Activated CD4-positive, CD25-positive, alpha-beta regulatory T cell treated with anti-CD3 and anti-CD28 coated beads, Interleukin-2, amount 50 U/mL, for 16 hours (primary cell): ENCODE data around the gene CYSRT1.

Experiments used
- DNase-seq: peaks from one replicate; pipeline ENCODE4 v3.0.0-alpha.2; 2020; ENCODE audit warnings: low read depth, low spot score

Gene CYSRT1

DNA sequence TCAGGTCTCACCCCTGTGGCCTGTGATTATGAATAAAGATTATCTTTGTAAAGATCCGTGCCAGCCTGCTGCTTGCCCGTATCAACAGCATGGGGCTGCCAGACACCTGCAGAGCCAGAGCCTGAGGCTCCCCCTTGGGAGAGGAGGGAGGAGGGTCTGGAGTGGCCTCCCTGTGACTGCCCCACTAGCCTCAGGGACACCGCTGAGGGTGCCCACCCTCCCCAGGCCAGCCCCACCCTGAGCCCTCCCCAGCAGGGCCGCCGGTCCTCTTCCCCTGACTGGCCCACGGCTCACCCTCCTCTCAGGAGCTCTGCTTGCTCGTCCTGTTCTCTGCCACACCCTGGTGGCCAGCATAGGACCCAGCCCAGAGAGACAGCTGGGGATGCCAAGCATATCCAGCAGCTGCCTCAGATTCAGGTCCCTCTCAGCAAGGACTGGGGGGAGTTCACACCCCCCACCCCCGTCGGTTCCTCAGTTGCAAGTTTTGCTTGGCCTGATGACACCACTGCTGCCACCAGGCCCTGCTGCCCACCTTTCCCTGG is 34.6 kb upstream of the CYSRT1 start:
- no peak for DNase-seq

DNA sequence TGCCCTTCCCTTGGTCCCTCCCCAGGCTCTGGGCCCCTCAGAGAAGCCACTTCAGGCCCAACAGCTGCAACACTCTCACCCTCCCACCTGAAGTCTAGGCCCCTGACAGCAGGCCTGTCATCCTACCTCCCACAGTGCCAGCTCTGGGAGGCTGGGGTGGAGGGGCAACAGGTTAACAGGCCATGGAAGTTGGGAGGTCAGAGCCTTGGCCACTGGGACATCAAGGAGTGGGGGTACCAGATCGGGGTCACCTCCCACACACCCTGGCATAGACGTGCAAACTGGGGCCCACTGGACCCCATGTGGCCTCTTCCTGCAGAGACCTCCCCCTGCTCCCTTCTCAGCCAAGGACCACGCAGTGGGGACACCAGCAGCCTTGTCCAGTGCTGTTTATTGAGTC is 33.7 kb upstream of the CYSRT1 start:
- DNase-seq, result no peak

DNA sequence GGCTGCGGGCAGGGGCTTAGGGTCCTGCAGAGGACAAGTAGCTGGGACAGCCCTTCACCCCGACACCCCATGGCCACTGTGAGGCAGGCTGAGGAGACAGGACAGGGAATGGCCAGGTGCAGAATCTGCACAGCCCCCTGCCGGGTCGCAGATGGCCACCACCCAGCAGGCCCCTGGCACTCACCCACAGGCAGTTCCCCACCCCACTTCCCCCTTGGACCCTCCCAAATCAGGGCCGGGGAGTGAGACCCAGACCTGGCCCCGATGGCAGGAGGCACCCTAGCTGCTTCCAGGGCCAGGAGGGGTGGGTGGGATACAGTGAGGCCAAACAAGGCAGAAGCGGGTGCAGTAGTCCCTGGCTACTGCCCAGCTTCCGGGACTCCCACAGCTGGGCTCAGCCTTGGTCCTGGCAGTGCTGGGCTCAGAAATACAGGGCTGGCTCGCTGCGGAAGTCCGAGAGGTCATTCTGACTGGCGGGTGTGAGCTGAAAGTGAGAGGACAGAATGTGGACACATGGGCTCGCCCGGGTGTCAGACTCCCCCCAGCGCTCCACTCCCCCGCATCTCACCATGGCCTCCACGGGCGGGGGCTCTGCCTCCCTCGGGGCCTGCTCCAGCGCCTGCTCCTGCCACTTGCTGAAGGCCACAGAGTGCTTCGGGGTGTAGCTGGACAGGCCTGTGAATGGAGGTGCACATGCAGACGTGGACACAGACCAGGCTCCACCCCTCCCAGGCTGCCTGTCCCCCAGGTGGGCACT is 33.1 kb upstream of the CYSRT1 start:
- DNase-seq, result no peak

DNA sequence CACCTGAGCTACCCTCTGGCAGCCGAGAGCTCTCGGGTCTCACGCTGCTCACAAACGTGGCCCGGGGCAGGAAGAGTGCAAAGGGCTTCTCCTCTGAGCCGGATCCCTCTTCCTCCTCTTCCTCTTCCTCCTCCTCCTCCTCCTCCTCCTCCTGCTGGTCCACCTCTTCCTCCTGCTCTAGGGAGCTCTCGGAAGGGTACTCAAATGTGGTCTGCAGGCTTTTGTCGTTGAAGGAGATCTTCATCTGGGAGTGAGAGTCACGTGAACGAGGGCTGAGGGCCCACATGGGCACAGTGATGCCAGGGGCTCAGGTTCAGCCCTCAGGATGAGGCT is 32.6 kb upstream of the CYSRT1 start:
- no peak for DNase-seq

DNA sequence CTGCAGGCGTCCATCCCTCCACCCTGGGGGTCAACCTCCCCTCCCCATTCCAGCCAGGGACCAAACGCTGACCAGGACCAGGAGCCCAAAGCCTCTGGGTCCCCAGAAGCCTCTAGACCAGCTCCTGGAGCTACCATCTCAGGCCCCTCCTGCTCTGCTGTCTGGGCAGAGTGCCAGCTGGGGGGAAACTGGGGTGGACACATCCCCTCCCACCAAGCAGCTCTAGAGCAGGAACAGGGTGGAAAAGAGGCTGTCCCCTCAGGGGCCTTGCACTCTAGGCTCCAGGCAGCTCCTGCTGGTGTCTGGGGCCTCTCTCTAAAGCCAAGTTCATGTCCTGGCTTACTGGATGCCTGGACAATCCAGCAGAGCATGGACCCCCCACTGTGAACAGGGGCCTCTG is 32.1 kb upstream of the CYSRT1 start:
- no peak for DNase-seq

DNA sequence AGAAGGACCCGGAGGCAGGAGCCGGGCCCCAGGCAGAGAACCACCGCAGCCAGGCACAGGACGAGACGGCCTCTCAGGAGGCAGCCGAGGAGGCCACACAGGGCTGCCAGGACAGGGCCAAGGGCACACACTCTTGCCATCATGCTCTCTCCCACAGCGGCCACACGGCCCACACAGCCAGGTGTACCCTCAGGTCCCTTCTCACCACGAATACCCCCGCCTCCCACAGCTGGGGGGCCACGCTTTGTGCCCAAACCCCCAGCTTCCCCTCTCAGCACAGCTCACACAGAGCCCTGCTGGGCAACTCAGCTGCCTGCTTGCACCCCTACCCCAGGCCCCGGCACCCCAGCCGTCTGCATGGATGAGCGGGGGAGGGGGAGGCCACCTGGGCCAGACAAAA is 31.2 kb upstream of the CYSRT1 start:
- no peak for DNase-seq

DNA sequence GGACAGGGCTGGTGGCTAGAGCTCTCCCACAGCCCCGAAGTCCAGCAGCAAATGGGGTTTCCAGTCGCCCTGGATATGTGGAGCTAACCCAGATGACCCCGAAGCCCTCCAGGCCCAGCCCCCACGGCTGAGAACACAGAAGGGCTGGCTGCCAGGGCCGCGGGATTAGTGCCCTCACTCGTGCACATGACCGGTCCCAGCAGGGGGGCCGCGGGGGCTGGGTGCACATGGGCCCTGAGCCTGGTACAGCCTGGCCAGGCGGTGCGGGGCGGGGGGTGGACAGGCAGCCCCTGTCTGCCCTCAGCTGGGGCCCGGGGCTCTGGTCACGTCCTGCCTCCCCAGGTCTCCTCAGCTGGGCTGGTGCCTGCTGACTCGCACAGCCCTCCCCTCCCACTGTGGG is 30.6 kb upstream of the CYSRT1 start:
- DNase-seq, result no peak

DNA sequence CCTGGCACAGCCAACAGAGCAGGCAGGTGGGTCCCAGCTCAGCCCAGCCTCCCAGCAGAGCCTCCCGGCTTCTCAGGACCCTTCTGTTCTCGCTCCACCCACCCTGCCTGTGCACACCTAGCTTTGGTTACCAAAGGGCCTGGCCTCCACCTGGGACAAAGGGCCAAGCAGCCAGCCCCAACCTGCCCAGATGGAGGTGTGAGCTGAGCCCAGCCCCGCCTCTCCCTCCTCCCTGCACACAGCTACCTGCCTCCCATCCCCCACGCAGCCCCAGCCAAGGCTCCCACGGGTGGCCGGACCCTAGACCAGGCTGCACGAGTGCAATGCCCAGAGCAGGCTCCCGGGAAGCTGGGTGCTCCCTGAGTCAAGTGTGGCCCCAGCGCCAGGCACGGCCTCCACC is 30.1 kb upstream of the CYSRT1 start:
- DNase-seq, result no peak

DNA sequence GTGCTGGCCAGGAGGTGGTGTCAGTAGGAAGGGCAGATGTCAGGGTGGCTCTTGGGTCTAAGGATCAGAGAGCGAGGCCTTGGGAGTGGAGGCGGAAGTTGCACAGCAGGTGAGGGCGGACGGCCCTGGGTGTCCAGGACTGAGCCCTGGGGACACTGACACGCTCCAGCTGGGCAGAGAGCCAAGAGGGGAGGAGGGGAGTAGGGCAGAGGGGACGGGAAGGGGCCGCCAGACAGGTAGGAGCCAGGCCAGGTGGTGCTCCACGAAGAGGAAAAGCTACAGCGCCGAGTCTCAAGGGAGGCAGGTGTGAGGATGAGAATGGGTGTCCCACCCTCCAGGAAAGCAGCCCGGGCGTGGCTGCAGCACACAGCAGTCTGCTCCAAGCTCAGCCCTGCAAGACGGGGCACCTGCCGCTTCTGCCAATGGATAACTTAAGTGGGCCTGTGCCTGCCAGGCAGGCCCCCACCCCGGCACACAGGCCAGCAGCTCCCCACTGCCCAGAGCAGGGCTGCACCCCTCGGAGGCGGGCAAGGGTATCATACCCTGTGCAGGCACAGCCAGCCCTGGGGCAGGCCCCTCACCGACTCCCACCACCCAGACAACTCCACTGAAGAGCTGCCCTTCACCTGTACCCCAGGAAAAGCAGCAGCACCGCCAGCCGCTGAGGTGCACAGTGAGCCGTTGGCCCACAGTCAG is 29.3 kb upstream of the CYSRT1 start:
- DNase-seq, result no peak

DNA sequence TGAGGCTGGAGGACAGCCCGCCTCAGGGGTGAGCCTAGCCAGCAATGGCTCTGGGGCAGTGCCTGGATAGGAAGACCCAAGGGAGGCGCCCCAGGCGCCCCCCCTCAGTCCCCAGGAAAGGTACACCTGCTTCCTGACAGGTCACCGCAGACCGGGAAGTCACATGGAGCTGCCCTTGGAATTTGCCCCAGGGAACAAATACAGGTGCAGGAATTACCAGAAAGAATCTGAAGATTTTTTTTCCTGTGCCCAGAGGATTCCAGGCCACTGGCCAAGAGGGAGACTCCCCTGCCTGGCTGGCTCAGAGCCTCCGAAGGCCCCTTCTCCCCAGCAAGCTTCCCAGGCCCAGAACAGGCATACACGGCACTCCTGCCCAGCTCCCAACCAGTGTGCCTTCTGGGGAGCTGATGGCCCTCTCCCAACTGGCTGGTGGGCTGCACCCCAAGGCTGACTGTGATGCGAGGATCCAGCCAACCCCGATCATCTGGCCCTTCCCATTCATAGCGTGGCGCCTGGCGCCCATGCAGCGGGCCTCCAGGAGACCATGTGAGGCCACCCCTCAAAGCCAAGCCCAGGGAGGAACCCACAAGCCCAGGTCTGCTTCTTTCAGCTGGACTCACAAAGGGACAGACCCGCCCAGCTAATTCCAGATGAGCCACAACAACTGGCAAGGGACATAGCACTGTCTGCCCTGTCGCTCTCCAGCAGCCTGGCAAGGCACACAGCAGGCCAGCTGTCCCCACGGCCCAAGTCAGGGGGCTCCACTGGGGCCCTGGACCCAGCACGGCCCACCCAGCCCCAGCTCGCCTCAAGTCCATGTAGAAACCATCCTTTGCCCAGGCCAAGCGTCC is 26.7 kb upstream of the CYSRT1 start:
- no peak for DNase-seq

DNA sequence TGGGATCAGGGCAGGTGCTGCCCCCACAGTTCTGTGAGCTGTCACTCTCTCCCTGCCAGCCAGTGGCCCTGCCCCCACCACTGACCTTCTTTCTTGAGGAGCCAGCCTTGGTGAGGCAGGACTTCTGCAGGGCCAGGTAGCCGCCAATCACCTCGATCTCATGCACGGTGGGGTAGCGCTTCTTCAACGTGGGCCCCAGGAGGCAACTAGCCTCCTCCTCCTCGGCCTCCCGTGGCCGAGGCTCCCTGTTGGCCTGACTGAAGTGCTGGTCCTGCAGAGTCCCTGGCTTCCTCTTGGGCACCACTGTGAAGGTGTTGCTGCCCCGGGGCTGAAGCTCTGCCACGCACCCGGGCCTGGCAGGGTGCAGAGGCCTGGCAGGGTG is 26.1 kb upstream of the CYSRT1 start:
- DNase-seq, result no peak

DNA sequence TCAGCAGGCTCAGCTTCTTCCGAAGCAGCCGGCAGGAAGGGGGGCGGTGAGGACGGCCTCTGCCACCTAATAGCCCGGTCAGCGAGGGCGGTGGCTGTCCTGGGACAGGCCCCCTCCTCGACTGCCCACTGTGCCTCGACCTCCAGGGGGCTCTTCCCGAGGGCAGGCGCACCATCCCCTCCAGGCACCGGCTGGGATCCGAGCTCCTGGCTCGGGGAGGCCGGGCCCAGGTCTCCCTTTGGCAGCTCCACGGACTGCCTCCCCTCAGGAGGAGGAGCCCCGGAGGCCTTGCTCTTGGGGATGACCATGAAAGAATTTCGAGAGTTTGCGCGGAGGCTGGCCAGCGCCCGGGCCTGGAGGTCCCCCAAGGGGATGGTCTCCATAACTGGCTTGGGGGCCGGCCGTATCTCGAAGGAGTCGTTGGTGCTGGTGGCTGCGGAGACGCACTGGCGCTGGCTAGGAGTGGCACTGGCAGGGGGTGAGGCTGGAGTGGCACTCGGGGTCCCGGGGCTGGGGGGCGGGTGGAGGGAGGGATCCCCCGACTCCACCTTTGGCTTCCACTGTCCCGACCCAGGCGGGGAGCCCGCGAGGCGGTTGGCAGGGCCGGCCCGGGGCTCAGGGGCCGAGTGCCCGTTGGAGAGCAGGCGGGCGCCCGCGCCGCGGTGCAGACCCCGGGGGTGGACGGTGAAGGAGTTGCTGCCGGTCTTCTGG is 25.4 kb upstream of the CYSRT1 start:
- DNase-seq, result no peak

DNA sequence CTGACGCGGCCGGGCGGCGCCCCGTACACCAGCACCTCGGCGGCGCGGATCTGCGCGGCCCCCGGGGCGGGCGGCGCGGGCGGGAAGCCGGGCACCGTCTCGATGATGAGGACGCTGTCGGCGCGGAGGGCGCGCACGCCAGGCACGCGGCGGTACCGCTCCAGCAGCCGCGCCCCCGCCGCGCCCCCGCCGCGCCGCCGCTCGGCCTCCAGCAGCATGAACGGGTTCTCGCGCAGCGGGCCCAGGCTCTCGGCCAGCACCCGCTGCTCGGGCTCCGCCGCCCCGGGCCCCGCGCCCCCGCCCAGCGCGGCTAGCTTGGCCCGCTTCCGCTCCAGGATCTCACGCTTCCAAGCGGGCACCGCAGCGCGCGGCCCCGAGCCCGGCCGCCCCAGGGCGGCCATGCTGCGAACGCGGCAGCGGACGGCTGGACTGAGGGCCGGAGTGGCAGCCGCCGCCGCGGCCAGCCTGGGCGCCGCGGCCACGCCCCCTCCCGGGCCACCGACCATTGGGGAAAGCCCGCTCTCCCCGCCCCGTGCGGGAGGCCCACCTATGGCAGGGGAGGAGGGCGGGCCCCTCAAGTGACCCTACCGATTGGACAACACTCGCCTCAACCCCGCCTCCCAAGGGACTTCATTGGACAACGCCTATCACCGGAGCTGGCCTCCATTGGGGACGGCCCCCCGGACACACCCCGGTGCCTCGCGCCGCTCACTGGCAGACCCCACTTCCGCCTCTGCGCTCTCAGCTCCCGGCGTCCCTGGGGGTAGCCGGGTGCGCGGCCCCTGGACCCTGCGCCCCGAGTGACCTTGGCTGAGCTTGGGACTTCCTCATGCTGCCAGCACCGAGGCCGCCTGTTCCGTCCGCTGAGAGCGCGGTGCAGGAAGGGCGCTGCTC is 24.4 kb upstream of the CYSRT1 start, which contains the start of gene TPRN:
Gene TPRN, minus strand, starts transcription at position 431 of the 894 bp plus-strand sequence. Its CDS starts 30 bp downstream, at position 401.
- DNase-seq, result peak; percentile 98

DNA sequence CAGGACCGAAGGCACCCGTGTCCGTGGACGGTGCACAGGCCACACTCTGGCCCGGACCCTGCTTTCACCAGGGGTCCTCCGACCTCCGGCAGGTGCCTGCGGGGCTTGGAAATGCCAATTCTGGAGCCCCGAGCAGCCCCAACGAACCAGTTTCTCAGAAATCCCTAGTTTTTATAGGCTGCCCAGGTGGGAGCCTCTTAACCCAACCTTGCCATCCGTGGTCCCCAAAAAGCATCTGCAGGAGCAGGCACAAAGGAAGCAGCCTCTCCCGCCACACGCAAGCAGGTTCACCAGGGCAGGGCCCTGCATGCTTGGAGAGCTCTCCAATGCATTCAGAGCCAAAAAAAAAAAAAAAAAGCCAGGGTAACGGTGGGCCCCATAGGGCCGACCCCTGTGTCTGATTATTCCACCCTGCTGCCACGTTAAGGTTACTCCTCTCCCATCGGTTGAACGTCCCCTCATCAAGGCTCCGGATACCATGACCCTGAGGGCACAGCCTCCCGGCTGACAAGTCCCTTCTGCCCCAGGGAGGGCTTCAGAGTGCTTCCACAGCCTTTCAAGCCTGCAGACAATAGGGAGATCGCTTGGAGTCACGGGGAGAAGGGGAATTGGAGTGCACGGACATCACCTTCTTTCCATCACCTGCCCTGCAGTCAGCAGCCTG is 23.6 kb upstream of the CYSRT1 start:
- DNase-seq, result no peak

DNA sequence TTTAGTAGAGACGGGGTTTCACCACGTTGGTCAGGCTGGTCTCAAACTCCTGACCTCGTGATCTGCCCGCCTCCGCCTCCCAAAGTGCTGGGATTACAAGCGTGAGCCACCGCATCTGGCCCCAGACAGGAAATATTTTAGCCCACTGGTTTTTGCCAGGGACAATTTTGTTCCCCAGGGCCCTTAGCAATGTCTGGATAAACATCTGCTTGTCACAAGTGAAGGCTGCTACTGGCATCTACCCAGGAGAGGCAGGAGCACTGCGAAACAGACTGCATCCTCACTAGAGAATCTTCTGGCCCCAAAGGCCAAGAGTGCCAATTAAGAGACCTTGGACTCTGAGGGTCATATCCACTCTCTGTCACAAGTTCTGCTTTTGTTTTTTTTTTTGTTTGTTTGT is 22.0 kb upstream of the CYSRT1 start:
- DNase-seq, result no peak

DNA sequence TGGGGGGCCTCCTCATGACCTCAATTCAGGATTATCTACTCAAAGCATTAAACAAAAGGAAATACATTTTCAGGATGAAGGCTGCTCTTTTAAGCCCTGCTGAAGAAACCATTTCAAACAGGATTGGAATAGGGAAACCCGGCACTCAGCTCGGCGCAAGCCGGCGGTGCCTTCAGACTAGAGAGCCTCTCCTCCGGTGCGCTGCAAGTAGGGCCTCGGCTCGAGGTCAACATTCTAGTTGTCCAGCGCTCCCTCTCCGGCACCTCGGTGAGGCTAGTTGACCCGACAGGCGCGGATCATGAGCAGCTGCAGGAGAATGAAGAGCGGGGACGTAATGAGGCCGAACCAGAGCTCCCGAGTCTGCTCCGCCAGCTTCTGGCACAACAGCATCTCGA is 20.2 kb upstream of the CYSRT1 start:
- no peak for DNase-seq

DNA sequence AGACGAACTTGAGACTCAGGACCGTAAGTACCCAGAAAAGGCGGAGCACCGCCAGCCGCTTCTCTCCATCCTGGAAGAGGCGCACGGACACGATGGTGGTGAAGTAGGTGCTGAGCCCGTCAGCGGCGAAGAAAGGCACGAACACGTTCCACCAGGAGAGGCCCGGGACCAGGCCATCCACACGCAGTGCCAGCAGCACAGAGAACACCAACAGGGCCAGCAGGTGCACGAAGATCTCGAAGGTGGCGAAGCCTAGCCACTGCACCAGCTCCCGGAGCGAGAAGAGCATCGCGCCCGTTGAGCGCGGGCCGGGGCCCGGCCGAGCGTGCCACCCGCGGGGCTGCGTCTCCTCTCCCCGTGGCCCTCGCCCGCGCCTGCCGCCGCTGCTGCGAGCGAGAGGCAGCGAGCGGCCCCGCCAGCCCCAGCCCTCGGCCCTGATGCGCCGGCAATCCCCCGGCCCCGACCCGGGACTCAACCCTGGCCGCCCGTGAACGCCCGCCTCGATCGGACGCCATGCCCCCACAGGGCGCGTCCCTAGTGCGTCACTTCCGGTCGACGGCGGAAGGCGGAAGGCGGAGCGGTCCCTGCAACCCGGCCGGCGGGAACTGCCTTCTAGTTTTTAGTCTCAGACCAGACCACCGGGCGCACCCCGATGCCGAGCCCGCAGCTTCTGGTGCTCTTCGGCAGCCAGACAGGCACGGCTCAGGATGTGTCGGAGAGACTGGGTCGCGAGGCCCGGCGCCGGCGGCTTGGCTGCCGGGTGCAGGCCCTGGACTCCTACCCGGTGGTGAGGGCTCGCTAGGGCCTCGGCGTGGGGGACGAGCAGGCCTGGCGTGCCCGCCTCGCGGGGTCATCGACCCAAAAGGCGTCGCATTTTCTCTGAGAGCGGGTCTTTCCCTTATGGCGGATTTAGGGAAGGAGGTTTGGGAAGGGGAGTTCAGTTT is 19.6 kb upstream of the CYSRT1 start, which contains the start of the genes NDOR1 and TMEM203:
Gene NDOR1, plus strand, starts transcription at position 575 of the 944 bp plus-strand sequence. Its CDS starts 78 bp downstream, at position 653.
Gene TMEM203, minus strand, starts transcription at position 523 of the 944 bp plus-strand sequence. Its CDS starts 234 bp downstream, at position 289.
- DNase-seq, result peak; percentile 95

DNA sequence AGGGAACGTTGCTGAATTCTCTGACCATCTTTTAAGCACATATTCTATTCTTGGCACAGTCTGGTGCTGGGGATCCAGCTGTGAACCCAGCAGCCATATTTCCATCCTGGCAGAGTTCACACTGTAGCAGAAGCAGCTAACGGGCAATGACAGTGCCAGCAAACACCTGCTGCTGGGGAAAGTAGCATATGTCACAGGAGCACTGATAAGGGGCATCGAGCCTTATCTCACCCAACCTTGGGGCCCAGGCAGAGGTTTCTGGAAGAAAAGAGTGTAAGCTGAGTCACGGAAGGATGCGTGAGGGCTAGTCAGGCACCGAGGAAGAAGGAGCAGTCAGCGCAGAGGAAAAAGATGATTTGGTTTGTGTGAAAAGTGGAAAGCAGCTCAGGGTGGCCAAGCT is 18.4 kb upstream of the CYSRT1 start:
- no peak for DNase-seq

DNA sequence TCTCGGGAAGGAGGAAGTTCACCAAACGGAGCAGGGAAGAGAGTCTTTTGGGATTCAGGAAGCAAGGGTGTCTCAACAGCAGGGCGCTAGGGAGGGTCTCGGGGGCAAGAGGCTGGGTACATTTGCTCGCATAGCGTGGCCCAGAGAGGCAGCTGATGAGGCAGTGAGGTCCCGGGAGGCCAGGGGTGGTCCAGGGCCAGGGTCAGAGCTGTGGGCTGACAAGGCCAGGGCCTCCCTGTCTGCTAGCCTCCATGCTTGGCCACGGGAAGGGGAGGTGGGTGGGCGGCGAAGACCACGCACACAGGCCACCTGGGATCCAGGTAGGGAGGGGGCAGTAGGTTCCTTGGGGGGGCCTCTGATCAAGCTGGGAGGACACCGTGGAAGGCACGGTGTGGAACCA is 13.4 kb upstream of the CYSRT1 start:
- no peak for DNase-seq
